HepG2 (cell line): ENCODE measurements around the gene ITM2A. TPM values are rescaled to one million over a fixed set of nuclear protein-coding genes. Genes with fewer than 3 reads are reported as not detected.

Experiments
- ATAC-seq: fragments of 200-7000 bp; cut with Tn5 transposase; 3 replicates; pipeline ENCODE4 v1.9.1; 2020; ENCODE audit warnings: mild to moderate bottlenecking, moderate library complexity
- BruUV-seq: library from RNA; stranded (reverse); fragments of 400-500 nt; replicated peaks from 2 replicates; lab custom pipeline; 2021; lab: Mats Ljungman, UMichigan
- CTCF ChIA-PET: fragments of 300-600 bp; formaldehyde crosslinking; extraction: SDS; loops from one replicate; lab custom pipeline; 2021; ENCODE audit warnings: low total read pairs, inconsistent platforms, low intra/inter-chr PET ratio; lab: Yijun Ruan, JAX
- POLR2A ChIA-PET: fragments of 350-600 bp; sonication (Branson Sonifier 250); formaldehyde crosslinking; loops from one replicate; lab custom pipeline; 2020; ENCODE audit warnings: antibody characterized with exemption, inconsistent platforms; lab: Yijun Ruan, JAX
- DNase-seq: peaks from one replicate; pipeline ENCODE4 v3.0.0-alpha.2; 2015; ENCODE audit warnings: low spot score
- FAIRE-seq: peaks from 3 replicates; lab custom pipeline; 2011; peaks lifted over from hg19 to GRCh38; lab: Jason Lieb, UNC
- H2AFZ ChIP-seq: one replicate; pipeline ENCODE4 v1.6.1; 2011; ENCODE audit warnings: low read length, inconsistent platforms
- H3K27ac ChIP-seq: fragments of 300-600 bp; 3 replicates; pipeline ENCODE4 v1.8.0; 2011; ENCODE audit warnings: mixed run types, mild to moderate bottlenecking, mixed read lengths, low read length, inconsistent platforms; ENCODE audit not compliant: insufficient read depth; ENCODE audit errors: extremely low read length
- H3K27me3 ChIP-seq, 2 experiments: fragments of 200-600 bp in 1 of 2; 2 replicates in 1 of 2; 3 replicates in 1 of 2; pipeline versions ENCODE4 v1.6.0 to v1.8.0; 2011; ENCODE audit warnings: low read length in 2 of 2, mild to moderate bottlenecking in 2 of 2, moderate library complexity in 2 of 2, inconsistent platforms in 1 of 2; ENCODE audit not compliant: insufficient read depth in 2 of 2, control insufficient read depth in 1 of 2
- H3K36me3 ChIP-seq, 2 experiments: fragments of 200-600 bp in 1 of 2; replicated peaks in 1 of 2; 2 replicates in 1 of 2; 3 replicates in 1 of 2; pipeline versions ENCODE4 v1.5.1 to v1.8.0; 2011; ENCODE audit warnings: low read length in 2 of 2, inconsistent platforms in 1 of 2; ENCODE audit not compliant: insufficient read depth in 2 of 2, control insufficient read depth in 1 of 2
- H3K4me1 ChIP-seq: 2 replicates; pipeline ENCODE4 v1.5.1; 2012; ENCODE audit warnings: low read length, inconsistent platforms; ENCODE audit not compliant: insufficient read depth
- H3K4me2 ChIP-seq: 2 replicates; pipeline ENCODE4 v1.6.0; 2011; ENCODE audit warnings: low read depth, low read length, inconsistent platforms
- H3K4me3 ChIP-seq, 3 experiments: fragments of 200-600 bp in 1 of 3; sonication (generic), shearing (Covaris generic) in 1 of 3; replicated peaks in 1 of 3; 2 replicates each; pipeline ENCODE4 v1.5.1; 2011 to 2016; ENCODE audit warnings: low read length in 3 of 3, inconsistent platforms in 2 of 3, low read depth in 2 of 3, mild to moderate bottlenecking in 2 of 3, control low read depth in 1 of 3, mixed read lengths in 1 of 3; ENCODE audit not compliant: insufficient read depth in 1 of 3
- H3K79me2 ChIP-seq: one replicate; pipeline ENCODE4 v1.6.1; 2011; ENCODE audit warnings: low read length, inconsistent platforms; ENCODE audit not compliant: insufficient read depth
- H3K9ac ChIP-seq: 2 replicates; pipeline ENCODE4 v1.6.0; 2011; ENCODE audit warnings: mild to moderate bottlenecking, low read depth, low read length, inconsistent platforms; ENCODE audit not compliant: insufficient read depth
- H3K9me3 ChIP-seq: 2 replicates; pipeline ENCODE4 v1.5.1; 2012; ENCODE audit warnings: mild to moderate bottlenecking, low read length
- H4K20me1 ChIP-seq: 2 replicates; pipeline ENCODE4 v1.6.0; 2011; ENCODE audit warnings: inconsistent platforms, mild to moderate bottlenecking, low read length, moderate library complexity; ENCODE audit not compliant: insufficient read depth
- ATF5 ChIP-seq: sonication (generic); formaldehyde crosslinking; IDR thresholded peaks from 2 replicates; pipeline ENCODE4 v1.4.0; 2020; ENCODE audit warnings: mild to moderate bottlenecking, low read depth, missing genetic modification reagents
- DDIT3 ChIP-seq: sonication (generic); formaldehyde crosslinking; IDR thresholded peaks from 2 replicates; pipeline ENCODE4 v1.4.0; 2020; ENCODE audit warnings: mild to moderate bottlenecking, missing genetic modification reagents
- FOXJ3 ChIP-seq: sonication (generic); formaldehyde crosslinking; IDR thresholded peaks from 2 replicates; pipeline ENCODE4 v1.4.0; 2020; ENCODE audit warnings: missing genetic modification reagents, mild to moderate bottlenecking, borderline replicate concordance
- HOXA7 ChIP-seq: sonication (generic); formaldehyde crosslinking; IDR thresholded peaks from 2 replicates; pipeline ENCODE4 v1.8.1; 2022; ENCODE audit warnings: mild to moderate bottlenecking, missing genetic modification reagents, moderate library complexity
- JUND ChIP-seq: sonication (generic); formaldehyde crosslinking; IDR thresholded peaks from 2 replicates; pipeline ENCODE4 v1.8.0; 2022; ENCODE audit warnings: mild to moderate bottlenecking, missing genetic modification reagents
- MZF1 ChIP-seq: sonication (generic); formaldehyde crosslinking; IDR thresholded peaks from 2 replicates; pipeline ENCODE4 v1.8.1; 2023; ENCODE audit warnings: mild to moderate bottlenecking, missing genetic modification reagents, borderline replicate concordance
- NCOA2 ChIP-seq: sonication (generic); formaldehyde crosslinking; IDR thresholded peaks from 2 replicates; pipeline ENCODE4 v1.8.0; 2022; ENCODE audit warnings: inconsistent platforms
- PAF1 ChIP-seq: IDR thresholded peaks from 2 replicates; pipeline ENCODE4 v1.6.1; 2016; ENCODE audit warnings: missing genetic modification reagents, missing compliant biosample characterization
- RAD51 ChIP-seq: fragments of 450-650 bp; IDR thresholded peaks from 2 replicates; pipeline ENCODE4 v1.6.1; 2016; ENCODE audit warnings: borderline replicate concordance
- SIN3B ChIP-seq: fragments of 150-350 bp; IDR thresholded peaks from 2 replicates; pipeline ENCODE4 v1.6.1; 2014; ENCODE audit warnings: low read length
- U2AF1 ChIP-seq: fragments of 200-400 bp; formaldehyde crosslinking; optimal IDR thresholded peaks from 2 replicates; pipeline ENCODE3; 2017; ENCODE audit warnings: mild to moderate bottlenecking, low read depth, low read length
- YY1 ChIP-seq: IDR thresholded peaks from 2 replicates; pipeline ENCODE4 v1.6.1; 2011; ENCODE audit warnings: low read length, low read depth, moderate library complexity, mild to moderate bottlenecking; ENCODE audit not compliant: insufficient read depth, insufficient replicate concordance
- ZBTB26 ChIP-seq: IDR thresholded peaks from 2 replicates; pipeline ENCODE4 v1.6.1; 2016; ENCODE audit warnings: missing compliant biosample characterization, missing genetic modification reagents, borderline replicate concordance
- ZFP91 ChIP-seq: sonication (generic); formaldehyde crosslinking; IDR thresholded peaks from 2 replicates; pipeline ENCODE4 v1.9.0; 2022; ENCODE audit warnings: missing genetic modification reagents, mild to moderate bottlenecking, borderline replicate concordance
- ZNF563 ChIP-seq: sonication (generic); formaldehyde crosslinking; IDR thresholded peaks from 2 replicates; pipeline ENCODE4 v1.8.0; 2022; ENCODE audit warnings: mild to moderate bottlenecking, moderate library complexity, missing genetic modification reagents
- ZNF674 ChIP-seq: sonication (generic); formaldehyde crosslinking; IDR thresholded peaks from 2 replicates; pipeline ENCODE4 v1.5.0; 2020; ENCODE audit warnings: low read depth, mild to moderate bottlenecking, missing genetic modification reagents
- WGBS: methylation state at CpG from one replicate; pipeline ENCODE4 v1.1.6; 2017; ENCODE audit warnings: low lambda C conversion rate; 5-methylcytosine and 5-hydroxymethylcytosine counted together
- in situ Hi-C: cut with HindIII; loops from 2 replicates; pipeline ENCODE4 v1.10.0; 2017; ENCODE audit warnings: low pct_unique_long_range_greater_than_20kb; ENCODE audit not compliant: extremely low pct_ligation_motif_present
- intact Hi-C: fragments of 100-400 bp; cut with micrococcal nuclease; formaldehyde crosslinking; loops from one replicate; pipeline ENCODE4 v1.10.0; 2022; ENCODE audit not compliant: unreplicated experiment
- polyA plus RNA-seq, 8 experiments: library from polyadenylated mRNA; depleted of rRNA in 3 of 8; stranded (reverse) in 7 of 8; unstranded in 1 of 8; fragments of >200 nt; fragmentation: Illumina TruSeq in 4 of 8; extraction: Trizol in 4 of 8; gene quantifications; 2 replicates each; pipeline versions ENCODE4 v1.2.1 to v1.2.3, GENCODE V29; 2011 to 2016; ENCODE audit warnings: low read depth in 4 of 8, missing spikeins in 1 of 8, mixed read lengths in 1 of 8; ENCODE audit not compliant: insufficient read depth in 1 of 8
- total RNA-seq, 5 experiments: library from RNA; depleted of rRNA; stranded (reverse); fragments of >200 nt; fragmentation: Illumina TruSeq; extraction: Trizol; gene quantifications; 2 replicates each; pipeline ENCODE4 v1.2.3, GENCODE V29; 2016; ENCODE audit warnings: low read depth in 1 of 5

Gene ITM2A
- total and polyA plus RNA-seq, 2 of the 13 experiments (the other 11 are each of a cell fraction or from before 2014, with no cell fraction given) = not detected

GRCh38 chrX:79409657-79410056, 42.5 kb upstream of the ITM2A start:
- no TSS peak for BruUV-seq
- DNase-seq (no peak), FAIRE-seq (no peak), ATAC-seq (no peak)
- in situ Hi-C loops (no loop called here), intact Hi-C loops (no loop called here)
- Histone ChIP-seq H3K4me3 (no peak overlapping the region), H3K27me3 (no peaks in the 10 kb centered on the region), H4K20me1 (no peaks in the 10 kb centered on the region), H3K27ac (no peak overlapping the region), H3K9me3 (no peaks in the 10 kb centered on the region), H3K36me3 (no peaks in the 10 kb centered on the region), H3K4me2 (no peak overlapping the region), H3K79me2 (no peaks in the 10 kb centered on the region), H2AFZ (no peak overlapping the region), H3K9ac (no peak overlapping the region), H3K4me1 (no peaks in the 10 kb centered on the region)
- POLR2A ChIA-PET = no interaction called here
- TF ChIP-seq PAF1 (CRISPR knock-in tag) = no peak
- no peak for TF ChIP-seq YY1
- no peak for TF ChIP-seq NCOA2 (CRISPR knock-in tag)
- no peak for TF ChIP-seq U2AF1
- no peak for TF ChIP-seq MZF1
- no peak for TF ChIP-seq ATF5 (CRISPR knock-in tag)
- TF ChIP-seq FOXJ3 (CRISPR knock-in tag) = no peak
- no peak for TF ChIP-seq RAD51
- no peak for TF ChIP-seq HOXA7 (CRISPR knock-in tag)
- CTCF ChIA-PET = no interaction called here

- Histone ChIP-seq H3K79me2 (no peaks in the 10 kb centered on the region), H3K9me3 (no peaks in the 10 kb centered on the region), H3K4me2 (no peak overlapping the region), H4K20me1 (no peaks in the 10 kb centered on the region), H3K4me3 (no peak overlapping the region), H2AFZ (no peak overlapping the region), H3K36me3 (no peaks in the 10 kb centered on the region), H3K27me3 (no peaks in the 10 kb centered on the region), H3K4me1 (no peaks in the 10 kb centered on the region), H3K9ac (no peak overlapping the region), H3K27ac (no peak overlapping the region)
- WGBS = 2% methylated on average over 3 of the region's 3 CpGs
- BruUV-seq = no TSS peak
- DNase-seq (no peak), ATAC-seq (no peak), FAIRE-seq (no peak)
- intact Hi-C loops = no loop called here
- ChIA-PET CTCF (no interaction called here), POLR2A (no interaction called here)
- in situ Hi-C loops = no loop called here
- TF ChIP-seq ZBTB26 (no peak), ZNF674 (CRISPR knock-in tag) (no peak), ZFP91 (CRISPR knock-in tag) (no peak), ZNF563 (no peak), SIN3B (no peak), DDIT3 (CRISPR knock-in tag) (no peak), JUND (CRISPR knock-in tag) (no peak)
Observed at GRCh38 chrX:79408623-79409322, 41.6 kb upstream of the ITM2A start.
